DMS53 treated with DMSO at 0.1 percent for 48 hours (cell line): ENCODE results near the gene TEKTIP1.
"Not testable (repeated sequence)": the region's sequence is repeated elsewhere in the genome, so short reads cannot be mapped to it uniquely, and the experiment has no call there.

ENCODE experiments used
- DNase-seq: peaks from one replicate; lab custom pipeline; 2025; ENCODE audit not compliant: unreplicated experiment; lab: John Stamatoyannopoulos, UW

Gene TEKTIP1

DNA sequence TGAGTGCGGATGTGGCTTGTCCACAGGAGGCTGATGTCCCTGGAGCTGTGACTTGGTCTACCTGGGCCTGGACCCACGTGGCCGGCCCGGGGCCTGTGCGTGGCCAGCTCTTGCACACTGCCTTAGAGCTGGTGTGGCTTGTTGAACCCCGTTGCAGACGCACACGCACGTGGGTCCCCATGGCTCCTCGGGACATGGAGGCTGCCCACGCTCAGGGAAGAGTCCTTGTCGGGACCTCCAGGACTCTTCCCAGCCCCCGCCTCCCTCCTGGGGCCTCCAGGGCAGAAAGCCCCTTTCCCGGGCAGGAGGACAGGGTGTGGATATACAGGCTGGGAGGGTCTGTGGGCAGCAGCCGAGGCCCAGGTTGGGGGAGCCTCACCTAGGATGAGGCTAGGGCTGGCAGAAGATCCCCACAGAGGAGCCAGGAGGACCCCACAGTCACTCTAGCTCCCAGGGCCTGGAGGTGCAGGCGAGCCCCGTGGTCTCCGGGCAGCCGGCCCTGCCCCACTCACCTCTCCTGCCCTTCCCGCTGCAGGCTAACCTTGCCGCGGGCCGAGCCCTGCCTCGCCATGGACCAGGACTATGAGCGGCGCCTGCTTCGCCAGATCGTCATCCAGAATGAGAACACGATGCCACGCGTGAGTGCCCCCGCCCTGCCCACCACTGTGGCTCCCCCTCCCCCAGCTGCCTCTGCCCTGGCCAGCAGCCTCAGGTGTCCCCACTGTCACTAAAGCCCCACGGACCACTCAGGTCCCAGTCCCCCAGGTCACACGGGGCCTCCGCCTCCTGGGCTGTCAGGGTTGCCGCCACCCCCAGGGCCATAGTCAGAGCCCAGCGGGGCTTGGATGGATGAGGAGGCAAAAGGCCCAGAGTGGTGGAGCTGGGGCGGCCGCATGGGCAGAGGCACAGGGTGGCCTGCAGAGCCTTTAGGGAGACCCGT, 16.3 kb upstream of the TEKTIP1 start:
- DNase-seq: no peak

GRCh38 chr19:3523361-3524077, 15.5 kb upstream of the TEKTIP1 start:
- DNase-seq: no peak

DNA sequence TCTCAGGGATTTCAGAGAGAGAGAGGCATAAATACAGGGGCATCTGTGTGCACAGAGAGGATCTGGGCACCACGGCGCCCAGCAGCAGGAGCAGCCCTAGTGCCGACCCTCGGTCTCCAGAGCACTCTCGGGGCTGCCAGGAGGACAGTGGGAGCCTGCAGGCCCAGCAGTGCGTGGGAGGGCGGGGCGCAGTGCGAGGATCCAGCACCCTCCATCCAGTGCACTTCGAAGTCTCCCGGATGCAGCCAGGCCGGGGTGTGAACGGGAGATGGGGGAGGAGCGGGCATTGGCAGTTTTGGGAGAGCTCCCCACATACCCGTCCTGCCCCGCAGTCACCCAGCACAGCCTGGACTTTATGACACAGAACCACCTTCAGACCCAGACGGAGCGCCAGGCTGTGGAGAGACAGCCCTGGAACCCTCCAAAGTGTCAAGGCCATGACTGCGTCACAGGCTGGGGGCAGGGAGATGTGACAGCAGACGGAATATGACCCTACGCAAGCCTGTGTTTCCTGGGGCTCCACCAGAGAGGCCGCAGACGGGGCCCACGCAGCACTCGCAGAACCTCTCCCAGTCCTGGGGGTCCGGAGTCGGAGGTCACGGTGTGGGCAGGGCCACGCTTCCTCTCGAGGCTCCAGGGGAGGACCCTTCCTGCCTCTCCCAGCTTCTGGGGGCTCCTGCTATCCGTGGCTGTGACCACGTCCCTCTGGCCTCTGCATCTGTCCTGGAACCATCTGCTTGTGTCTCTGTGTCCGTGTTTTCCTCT, 14.7 kb upstream of the TEKTIP1 start:
- DNase-seq: no peak

DNA sequence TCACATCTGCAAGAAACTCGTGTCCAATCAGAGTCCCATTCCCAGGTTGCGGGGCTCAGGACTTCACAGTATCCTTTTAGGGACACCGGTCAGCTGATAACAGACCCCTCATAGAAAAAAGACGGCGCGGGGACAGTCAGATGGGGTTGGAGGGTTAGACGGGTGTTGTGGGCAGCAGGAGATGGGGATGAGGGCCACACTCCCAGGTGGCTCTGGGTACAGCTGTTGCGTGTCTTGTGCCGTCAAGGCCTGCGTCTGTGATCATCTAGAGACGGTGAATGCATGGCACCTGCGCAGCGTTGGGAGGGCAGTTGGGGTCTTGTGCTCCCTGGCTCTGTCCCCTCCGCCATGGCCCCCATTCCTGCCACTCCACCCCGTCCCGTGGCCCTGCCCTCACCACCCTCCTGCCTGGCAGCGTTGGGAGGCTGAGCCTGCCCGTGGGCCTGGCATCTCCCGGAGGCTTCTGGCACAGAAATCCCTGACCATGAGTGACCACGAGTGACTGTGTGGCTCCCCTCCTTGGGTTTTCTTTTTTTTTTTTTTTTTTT, 14.0 kb upstream of the TEKTIP1 start:
- no peak for DNase-seq

- no peak for DNase-seq
These were observed 12.3 kb upstream of the TEKTIP1 start for GRCh38 chr19:3526507-3527237.

DNA sequence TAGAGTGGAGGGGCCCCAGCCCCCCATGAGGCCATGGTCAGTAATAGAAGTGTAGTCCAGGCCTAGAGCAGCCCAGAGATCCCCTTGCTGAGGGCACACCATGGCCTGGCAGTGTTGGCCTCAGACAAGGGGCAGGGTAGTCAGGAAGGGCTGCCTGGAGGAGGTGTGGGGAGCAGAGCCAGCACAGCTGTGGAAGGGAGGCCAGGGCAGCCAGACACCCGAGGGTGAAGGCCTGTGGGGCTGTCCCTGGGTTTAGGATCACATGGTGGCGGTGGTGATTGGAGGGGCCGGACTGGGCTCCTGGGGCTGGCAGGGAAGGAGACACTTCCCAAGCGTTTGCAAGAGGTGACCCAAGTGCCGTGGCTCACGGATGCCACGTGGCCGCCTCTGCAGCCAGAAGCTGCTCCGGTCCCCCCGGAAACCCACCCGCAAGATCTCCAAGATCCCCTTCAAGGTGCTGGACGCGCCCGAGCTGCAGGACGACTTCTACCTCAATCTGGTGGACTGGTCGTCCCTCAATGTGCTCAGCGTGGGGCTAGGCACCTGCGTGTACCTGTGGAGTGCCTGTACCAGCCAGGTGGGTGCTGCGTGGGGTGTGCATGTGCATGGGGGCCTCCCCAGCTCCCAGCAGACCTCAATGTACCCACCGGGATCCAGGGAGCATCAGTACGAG, 11.6 kb upstream of the TEKTIP1 start:
- no peak for DNase-seq

GRCh38 chr19:3528080-3528479, 10.9 kb upstream of the TEKTIP1 start:
- DNase-seq: no peak

DNA sequence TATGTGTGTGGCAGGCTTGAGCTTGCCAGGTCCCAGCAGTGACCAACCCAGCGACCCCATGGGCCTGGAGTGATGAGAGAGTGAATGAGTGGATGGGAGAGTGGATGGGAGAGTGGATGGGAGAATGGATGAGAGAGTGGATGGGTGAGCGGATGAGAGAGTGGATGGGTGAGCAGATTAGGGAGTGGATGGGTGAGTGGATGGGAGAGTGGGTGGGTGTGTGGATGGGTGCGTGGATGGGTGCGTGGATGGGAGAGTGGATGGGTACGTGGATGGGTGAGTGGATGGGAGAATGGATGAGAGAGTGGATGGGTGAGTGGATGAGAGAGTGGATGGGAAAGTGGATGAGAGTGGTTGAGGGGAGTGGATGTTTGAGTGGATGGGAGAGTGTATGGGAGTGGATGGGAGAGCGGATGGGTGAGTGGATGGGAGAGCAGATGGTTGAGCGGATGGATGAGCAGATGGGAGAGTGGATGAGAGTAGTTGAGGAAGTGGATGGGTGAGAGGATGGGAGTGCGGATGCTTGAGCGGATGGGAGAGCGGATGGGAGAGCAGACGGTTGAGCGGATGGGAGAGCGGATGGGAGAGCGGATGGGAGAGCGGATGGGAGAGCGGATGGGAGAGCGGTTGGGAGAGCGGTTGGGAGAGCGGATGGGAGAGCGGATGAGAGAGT, 10.3 kb upstream of the TEKTIP1 start:
- no peak for DNase-seq

DNA sequence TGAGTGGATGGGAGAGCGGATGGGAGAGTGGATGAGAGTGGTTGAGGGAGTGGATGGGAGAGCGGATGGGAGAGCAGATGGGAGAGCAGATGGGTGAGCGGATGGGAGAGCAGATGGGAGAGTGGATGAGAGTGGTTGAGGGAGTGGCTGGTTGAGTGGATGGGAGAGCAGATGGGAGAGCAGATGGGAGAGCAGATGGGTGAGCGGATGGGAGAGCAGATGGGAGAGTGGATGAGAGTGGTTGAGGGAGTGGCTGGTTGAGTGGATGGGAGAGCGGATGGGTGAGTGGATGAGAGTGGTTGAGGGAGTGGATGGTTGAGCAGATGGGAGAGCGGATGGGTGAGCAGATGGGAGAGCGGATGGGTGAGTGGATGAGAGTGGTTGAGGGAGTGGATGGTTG, 9.7 kb upstream of the TEKTIP1 start:
- DNase-seq: not testable (repeated sequence)

GRCh38 chr19:3530389-3530788, 8.6 kb upstream of the TEKTIP1 start:
- no peak for DNase-seq

- no peak for DNase-seq
These were observed 7.3 kb upstream of the TEKTIP1 start for GRCh38 chr19:3531716-3532115.

GRCh38 chr19:3532154-3532786, 6.7 kb upstream of the TEKTIP1 start:
- DNase-seq: no peak

DNA sequence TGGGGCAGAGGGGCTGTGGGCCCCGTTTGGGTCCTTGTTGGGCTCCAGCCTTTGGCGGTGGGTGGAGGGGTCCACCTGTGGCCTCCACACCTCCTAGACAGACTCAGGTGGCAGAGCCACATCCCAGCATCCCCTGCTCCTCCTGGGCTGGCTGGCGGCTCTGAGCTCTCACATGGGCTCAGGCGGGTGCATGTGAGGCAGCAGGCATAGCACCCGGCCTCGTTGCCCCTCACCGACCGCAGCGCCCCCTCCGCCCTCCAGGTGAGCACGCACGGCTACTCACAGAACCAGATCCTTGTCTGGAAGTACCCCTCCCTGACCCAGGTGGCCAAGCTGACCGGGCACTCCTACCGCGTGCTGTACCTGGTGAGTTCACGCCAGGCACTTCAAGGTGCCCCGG, 5.9 kb upstream of the TEKTIP1 start:
- DNase-seq: no peak

DNA sequence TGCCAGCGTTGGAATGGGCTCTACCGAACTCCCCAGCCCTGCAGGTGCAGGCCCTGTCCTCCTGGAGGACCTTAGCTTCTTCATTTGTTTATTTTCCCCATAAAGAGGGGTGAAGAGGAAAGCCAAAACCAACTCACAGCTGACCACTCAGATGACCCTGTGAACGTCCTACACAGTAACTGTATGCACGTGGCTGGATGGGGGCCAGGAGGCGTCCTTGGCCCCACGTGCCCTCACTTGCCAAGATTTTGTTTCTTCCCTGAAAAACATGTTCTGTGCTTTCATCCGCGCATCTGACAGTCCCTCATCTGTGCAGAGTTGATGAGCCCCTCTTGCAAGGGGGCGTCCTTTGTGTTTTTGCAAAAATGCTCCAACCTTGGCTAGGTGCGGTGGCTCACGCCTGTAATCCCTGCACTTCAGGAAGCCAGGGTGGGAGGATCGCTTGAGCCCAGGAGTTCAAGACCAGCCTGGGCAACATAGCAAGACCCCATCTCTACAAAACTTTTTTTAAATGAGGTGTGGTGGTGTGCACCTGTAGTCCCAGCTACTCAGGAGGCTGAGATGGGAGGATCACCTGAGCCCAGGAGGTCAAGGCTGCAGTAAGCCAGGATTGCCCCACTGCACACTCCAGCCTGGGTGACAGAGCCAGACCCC, 5.3 kb upstream of the TEKTIP1 start:
- no peak for DNase-seq

DNA sequence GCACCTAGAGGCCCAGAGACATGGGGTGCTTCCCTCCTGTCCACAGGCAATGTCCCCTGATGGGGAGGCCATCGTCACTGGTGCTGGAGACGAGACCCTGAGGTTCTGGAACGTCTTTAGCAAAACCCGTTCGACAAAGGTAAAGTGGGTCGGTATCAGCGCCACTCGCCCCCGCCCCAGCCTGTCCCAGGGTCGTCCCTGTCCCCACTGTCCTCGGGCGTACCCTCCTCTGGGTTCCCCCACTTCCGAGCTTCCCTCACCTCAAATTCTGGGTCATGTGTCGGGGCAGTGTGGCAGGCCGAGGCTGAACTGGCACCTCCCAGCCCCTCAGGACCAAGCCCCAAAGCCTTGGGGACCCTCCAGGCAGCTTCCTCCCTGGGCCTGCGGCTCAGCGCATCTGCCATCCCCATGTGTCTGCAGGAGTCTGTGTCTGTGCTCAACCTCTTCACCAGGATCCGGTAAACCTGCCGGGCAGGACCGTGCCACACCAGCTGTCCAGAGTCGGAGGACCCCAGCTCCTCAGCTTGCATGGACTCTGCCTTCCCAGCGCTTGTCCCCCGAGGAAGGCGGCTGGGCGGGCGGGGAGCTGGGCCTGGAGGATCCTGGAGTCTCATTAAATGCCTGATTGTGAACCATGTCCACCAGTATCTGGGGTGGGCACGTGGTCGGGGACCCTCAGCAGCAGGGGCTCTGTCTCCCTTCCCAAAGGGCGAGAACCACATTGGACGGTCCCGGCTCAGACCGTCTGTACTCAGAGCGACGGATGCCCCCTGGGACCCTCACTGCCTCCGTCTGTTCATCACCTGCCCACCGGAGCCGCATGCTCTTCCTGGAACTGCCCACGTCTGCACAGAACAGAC, 4.4 kb upstream of the TEKTIP1 start:
- no peak for DNase-seq

- no peak for DNase-seq
These were observed 3.8 kb upstream of the TEKTIP1 start for GRCh38 chr19:3535235-3535535.

DNA sequence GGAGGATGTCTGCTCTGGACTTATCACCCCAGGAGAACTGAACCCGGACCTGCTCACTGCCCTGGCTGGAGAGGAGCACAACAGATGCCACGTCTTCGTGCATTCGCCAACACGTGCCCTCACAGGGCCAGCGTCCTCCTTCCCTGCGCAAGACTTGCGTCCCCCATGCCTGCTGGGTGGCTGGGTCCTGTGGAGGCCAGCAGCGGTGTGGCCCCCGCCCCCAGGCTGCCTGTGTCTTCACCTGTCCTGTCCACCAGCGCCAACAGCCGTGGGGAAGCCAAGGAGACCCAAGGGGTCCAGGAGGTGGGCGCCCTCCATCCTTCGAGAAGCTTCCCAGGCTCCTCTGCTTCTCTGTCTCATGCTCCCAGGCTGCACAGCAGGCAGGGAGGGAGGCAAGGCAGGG, 3.4 kb upstream of the TEKTIP1 start:
- no peak for DNase-seq

DNA sequence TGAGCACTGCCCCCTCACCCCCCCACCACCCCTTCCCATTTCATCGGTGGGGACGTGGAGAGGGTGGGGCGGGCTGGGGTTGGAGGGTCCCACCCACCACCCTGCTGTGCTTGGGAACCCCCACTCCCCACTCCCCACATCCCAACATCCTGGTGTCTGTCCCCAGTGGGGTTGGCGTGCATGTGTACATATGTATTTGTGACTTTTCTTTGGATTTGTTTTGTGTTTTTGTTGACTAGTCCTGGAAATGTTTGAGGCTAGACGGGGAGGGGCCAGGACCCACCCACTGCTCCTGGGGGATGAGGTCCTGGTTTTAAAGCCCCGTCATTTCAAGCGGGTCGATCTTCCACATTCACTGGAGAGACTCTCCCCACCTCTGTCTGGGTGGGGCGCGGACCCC, 3.0 kb upstream of the TEKTIP1 start:
- DNase-seq: no peak
